ENCODE data around the gene IFNA8.

Gene IFNA8

DNA sequence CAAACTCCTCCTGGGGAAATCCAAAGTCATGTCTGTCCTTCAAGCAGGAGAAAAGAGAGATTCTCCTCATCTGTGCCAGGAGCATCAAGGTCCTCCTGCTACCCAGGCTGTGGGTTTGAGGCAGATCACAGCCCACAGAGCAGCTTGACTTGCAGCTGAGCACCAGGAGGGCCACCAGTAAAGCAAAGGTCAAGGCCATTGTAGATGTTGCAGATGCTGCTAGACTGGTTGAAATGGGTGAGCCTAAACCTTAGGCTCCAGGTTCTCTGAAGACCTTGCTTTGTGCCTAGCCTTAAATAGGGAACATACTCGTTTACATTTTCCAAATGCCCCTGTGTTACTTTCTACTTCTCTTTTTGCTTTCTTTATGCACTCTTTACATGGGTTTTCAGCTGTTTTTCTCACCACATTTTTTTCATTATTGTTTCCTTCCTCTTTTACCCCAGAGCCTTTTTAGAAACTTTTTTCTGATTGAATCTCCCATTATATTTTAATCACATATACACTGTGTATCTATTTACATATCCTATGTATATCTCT is 23.7 kb upstream of the IFNA8 start, which contains the start of gene IFNA2:
Gene IFNA2 (minus strand): TSS at position 268 of the 540 bp plus-strand sequence. CDS start 69 bp downstream, at position 199.
- POLR2A ChIA-PET = no interaction called here
- WGBS (ENCODE audit: insufficient coverage) = 0% methylated on average over 1 of the region's 1 CpG
- CTCF ChIA-PET = interaction anchor here (1.1 to 1.6 kb wide), 4 partner anchors 16 to 63 kb away, joined by 3 to 4 read pairs (median 3); no protein-coding TSS in a partner anchor

DNA sequence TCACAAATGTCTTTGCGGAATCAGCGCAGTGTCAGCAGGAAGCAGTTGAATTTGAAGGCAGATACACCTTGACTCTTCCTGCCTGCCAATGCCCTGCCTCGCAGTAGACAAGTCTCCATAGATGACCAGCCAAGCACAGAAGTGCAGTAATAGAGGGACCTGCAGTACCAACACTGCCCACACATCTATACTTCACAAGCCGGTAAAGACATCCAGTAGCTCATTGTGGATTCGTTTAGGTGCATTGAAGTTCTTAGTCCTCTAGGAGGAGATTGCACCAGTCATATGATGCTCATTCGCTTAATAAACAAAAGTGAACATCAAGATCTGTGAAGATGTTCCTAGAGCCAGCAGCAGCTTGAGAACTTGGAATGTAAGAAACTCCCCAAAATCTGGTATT is 16.6 kb upstream of the IFNA8 start:
- POLR2A ChIA-PET = no interaction called here
- 94% methylated on average over 4 of the region's 6 CpGs for WGBS (ENCODE audit: insufficient coverage)
- Histone ChIP-seq H3K27me3 (replicated peaks in 2 of 5; ENCODE audit: control insufficient read depth in 4 of 5, insufficient read depth in 5 of 5, low read length in 4 of 5) (peaks cover 0 to 22% (median 5%) of the 10 kb centered on the region in 5 experiments), H3K36me3 (ENCODE audit: control insufficient read depth in 4 of 4, insufficient read depth in 4 of 4, low read length in 3 of 4) (no peaks in the 10 kb centered on the region), H3K27ac (ENCODE audit: insufficient read depth in 1 of 2, low read depth in 1 of 2, low read length in 2 of 2, poor library complexity in 1 of 2, severe bottlenecking in 2 of 2) (no peak overlapping the region), H3K9me3 (ENCODE audit: control extremely low read depth in 1 of 5, control insufficient read depth in 4 of 5, insufficient read depth in 2 of 5, low read depth in 1 of 5, low read length in 4 of 5) (no peaks in the 10 kb centered on the region), H3K4me3 (ENCODE audit: control insufficient read depth in 1 of 7, extremely low read depth in 1 of 7, insufficient read depth in 4 of 7, low read depth in 2 of 7, low read length in 6 of 7) (no peak overlapping the region), H3K4me1 (ENCODE audit: control extremely low read depth in 1 of 4, control insufficient read depth in 4 of 4, insufficient read depth in 4 of 4, low read length in 3 of 4) (peaks cover 0 to 8% (median 6%) of the 10 kb centered on the region in 4 experiments)
- DNase-seq = peak; percentile 68 to 86 (median 75)
- CTCF ChIA-PET = interaction anchor here (0.9 to 5.9 kb wide), 13 partner anchors 8 to 156 kb away, joined by 3 to 46 read pairs (median 4); partner anchors contain the start of gene KLHL9

More for the DNA sequence above, 23.7 kb upstream of the IFNA8 start, which contains the start of gene IFNA2:
- Histone ChIP-seq H3K4me3 (ENCODE audit: control insufficient read depth in 1 of 7, extremely low read depth in 1 of 7, insufficient read depth in 4 of 7, low read depth in 2 of 7, low read length in 6 of 7) (no peak within 1 kb of the TSS), H3K27me3 (replicated peaks in 2 of 5; ENCODE audit: control insufficient read depth in 4 of 5, insufficient read depth in 5 of 5, low read length in 4 of 5) (no peaks in the 10 kb centered on the region), H3K36me3 (ENCODE audit: control insufficient read depth in 4 of 4, insufficient read depth in 4 of 4, low read length in 3 of 4) (no peaks in the 10 kb centered on the region), H3K27ac (ENCODE audit: insufficient read depth in 1 of 2, low read depth in 1 of 2, low read length in 2 of 2, poor library complexity in 1 of 2, severe bottlenecking in 2 of 2) (no peak within 1 kb of the TSS), H3K4me1 (ENCODE audit: control extremely low read depth in 1 of 4, control insufficient read depth in 4 of 4, insufficient read depth in 4 of 4, low read length in 3 of 4) (peaks cover 15 to 34% (median 23%) of the 10 kb centered on the region in 4 experiments), H3K9me3 (ENCODE audit: control extremely low read depth in 1 of 5, control insufficient read depth in 4 of 5, insufficient read depth in 2 of 5, low read depth in 1 of 5, low read length in 4 of 5) (no peaks in the 10 kb centered on the region)
- peak; percentile 43 to 89 (median 84) for DNase-seq

DNA sequence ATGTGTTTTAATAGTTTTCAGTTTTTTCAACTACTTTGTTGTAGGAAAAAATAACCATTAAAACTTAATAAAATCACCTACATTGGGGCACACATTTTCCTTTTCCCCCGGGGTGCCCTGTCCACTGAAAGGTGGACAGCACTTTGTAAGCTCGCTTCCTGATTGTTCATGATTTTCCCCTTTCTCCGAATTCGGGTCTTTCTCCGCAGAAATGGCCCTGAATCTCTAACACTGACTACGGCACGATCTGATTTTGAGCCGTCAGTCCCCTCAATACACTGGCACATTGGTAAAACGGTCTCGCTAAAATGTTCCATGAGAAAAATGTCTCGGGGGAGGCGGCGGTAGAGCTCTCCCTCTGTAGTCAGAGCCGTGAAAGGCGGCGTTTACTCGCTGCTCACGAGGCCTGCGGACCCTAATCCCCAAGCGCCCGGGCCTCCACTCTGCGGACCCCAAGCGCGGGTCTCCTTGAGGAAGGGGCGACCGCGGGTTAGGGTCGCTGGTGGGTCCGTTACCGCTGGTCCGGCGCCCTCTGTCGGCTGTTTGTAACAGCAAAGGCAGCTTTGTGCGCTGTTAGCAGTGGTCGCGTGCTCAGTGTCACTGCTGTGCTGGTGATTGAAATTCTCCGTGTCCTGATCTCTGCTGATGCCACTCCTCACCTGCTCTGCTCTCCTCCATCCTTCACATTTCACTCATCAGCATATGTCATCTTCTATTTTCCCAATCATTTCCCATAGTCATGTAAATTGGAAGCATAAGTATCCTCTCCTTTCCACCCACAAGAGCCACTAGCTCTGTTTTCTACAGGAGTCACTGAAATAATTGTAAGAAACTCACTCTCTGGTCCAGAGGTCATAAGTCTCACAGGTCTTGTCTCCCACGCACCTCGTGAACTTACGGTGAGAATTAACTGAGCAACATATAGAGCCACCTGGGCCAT is 12.9 kb upstream of the IFNA8 start:
- CTCF ChIA-PET = interaction anchor here (0.8 to 5.9 kb wide), 29 partner anchors 9 to 201 kb away, joined by 3 to 52 read pairs (median 5); partner anchors contain the start of gene KLHL9
- Histone ChIP-seq H3K27ac (ENCODE audit: insufficient read depth in 1 of 2, low read depth in 1 of 2, low read length in 2 of 2, poor library complexity in 1 of 2, severe bottlenecking in 2 of 2) (no peak overlapping the region), H3K27me3 (replicated peaks in 2 of 5; ENCODE audit: control insufficient read depth in 4 of 5, insufficient read depth in 5 of 5, low read length in 4 of 5) (peaks cover 0 to 32% (median 8%) of the 10 kb centered on the region in 5 experiments), H3K4me3 (ENCODE audit: control insufficient read depth in 1 of 7, extremely low read depth in 1 of 7, insufficient read depth in 4 of 7, low read depth in 2 of 7, low read length in 6 of 7) (peak overlapping the region; percentile 20 to 76 (median 68)), H3K9me3 (ENCODE audit: control extremely low read depth in 1 of 5, control insufficient read depth in 4 of 5, insufficient read depth in 2 of 5, low read depth in 1 of 5, low read length in 4 of 5) (no peaks in the 10 kb centered on the region), H3K4me1 (ENCODE audit: control extremely low read depth in 1 of 4, control insufficient read depth in 4 of 4, insufficient read depth in 4 of 4, low read length in 3 of 4) (peaks cover 0 to 8% (median 6%) of the 10 kb centered on the region in 4 experiments), H3K36me3 (ENCODE audit: control insufficient read depth in 4 of 4, insufficient read depth in 4 of 4, low read length in 3 of 4) (no peaks in the 10 kb centered on the region)
- WGBS (ENCODE audit: insufficient coverage) = 3% methylated on average over 37 of the region's 40 CpGs
- DNase-seq = peak; percentile 43 to 70 (median 65)
- POLR2A ChIA-PET = no interaction called here

DNA sequence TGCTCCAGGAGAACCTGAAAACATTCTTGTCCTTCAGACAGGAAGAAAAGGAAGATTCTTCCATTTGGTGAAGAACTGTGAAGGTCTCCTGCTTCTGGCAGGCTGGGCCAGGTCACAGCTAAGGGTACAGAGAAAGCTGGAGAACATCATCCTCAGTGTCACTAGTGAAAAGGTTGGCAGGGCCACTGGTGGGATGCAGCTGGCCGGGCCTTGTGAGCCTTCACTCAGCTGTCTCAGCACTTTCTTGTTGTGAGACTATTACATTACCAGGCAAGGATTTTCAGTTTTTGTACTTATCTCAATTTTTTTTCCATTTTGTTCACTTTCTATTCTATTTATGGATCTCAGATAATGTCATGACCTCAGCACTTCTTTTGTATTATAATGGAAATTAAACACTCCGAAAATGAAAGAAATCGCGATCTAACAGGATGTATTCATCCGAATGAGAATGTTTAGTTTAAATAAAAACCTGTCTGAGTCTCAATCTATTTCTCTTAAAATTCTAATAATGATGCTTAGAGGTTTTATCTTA is 9.9 kb upstream of the IFNA8 start:
- Histone ChIP-seq H3K4me1 (ENCODE audit: control extremely low read depth in 1 of 4, control insufficient read depth in 4 of 4, insufficient read depth in 4 of 4, low read length in 3 of 4) (peaks cover 0 to 19% (median 18%) of the 10 kb centered on the region in 4 experiments), H3K9me3 (ENCODE audit: control extremely low read depth in 1 of 5, control insufficient read depth in 4 of 5, insufficient read depth in 2 of 5, low read depth in 1 of 5, low read length in 4 of 5) (no peaks in the 10 kb centered on the region), H3K4me3 (ENCODE audit: control insufficient read depth in 1 of 7, extremely low read depth in 1 of 7, insufficient read depth in 4 of 7, low read depth in 2 of 7, low read length in 6 of 7) (no peak overlapping the region), H3K36me3 (ENCODE audit: control insufficient read depth in 4 of 4, insufficient read depth in 4 of 4, low read length in 3 of 4) (no peaks in the 10 kb centered on the region), H3K27me3 (replicated peaks in 2 of 5; ENCODE audit: control insufficient read depth in 4 of 5, insufficient read depth in 5 of 5, low read length in 4 of 5) (peaks cover 4 to 51% (median 18%) of the 10 kb centered on the region in 5 experiments), H3K27ac (ENCODE audit: insufficient read depth in 1 of 2, low read depth in 1 of 2, low read length in 2 of 2, poor library complexity in 1 of 2, severe bottlenecking in 2 of 2) (no peak overlapping the region)
- DNase-seq = no peak
- WGBS (ENCODE audit: insufficient coverage) = 90% methylated on average over 1 of the region's 5 CpGs
- ChIA-PET POLR2A (no interaction called here), CTCF (interaction anchor here (0.7 to 2.1 kb wide), 8 partner anchors 36 to 217 kb away, joined by 3 to 11 read pairs (median 4); partner anchors contain the start of gene KLHL9)

DNA sequence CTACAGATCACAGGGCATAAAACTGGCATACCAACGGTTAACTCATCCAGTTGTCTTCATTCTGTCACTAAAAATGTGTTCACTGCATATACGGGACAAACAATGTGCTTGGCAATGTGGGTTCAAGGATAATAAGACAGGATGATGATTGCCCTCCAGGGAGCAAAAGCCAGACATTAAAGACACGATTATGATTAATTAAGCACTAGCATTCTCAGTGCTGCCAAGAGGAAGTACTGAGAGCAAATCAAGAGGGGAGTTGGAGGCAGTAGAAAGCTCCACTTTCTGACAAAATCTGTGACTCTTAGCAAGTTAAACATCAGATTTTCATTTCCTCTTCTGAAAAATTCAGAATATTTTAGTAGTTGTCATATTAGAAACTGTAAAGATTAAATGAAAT is 9.0 kb upstream of the IFNA8 start:
- POLR2A ChIA-PET = no interaction called here
- H3K27me3 ChIP-seq (replicated peaks in 2 of 5; ENCODE audit: control insufficient read depth in 4 of 5, insufficient read depth in 5 of 5, low read length in 4 of 5) = peaks cover 4 to 56% (median 20%) of the 10 kb centered on the region in 5 experiments

DNA sequence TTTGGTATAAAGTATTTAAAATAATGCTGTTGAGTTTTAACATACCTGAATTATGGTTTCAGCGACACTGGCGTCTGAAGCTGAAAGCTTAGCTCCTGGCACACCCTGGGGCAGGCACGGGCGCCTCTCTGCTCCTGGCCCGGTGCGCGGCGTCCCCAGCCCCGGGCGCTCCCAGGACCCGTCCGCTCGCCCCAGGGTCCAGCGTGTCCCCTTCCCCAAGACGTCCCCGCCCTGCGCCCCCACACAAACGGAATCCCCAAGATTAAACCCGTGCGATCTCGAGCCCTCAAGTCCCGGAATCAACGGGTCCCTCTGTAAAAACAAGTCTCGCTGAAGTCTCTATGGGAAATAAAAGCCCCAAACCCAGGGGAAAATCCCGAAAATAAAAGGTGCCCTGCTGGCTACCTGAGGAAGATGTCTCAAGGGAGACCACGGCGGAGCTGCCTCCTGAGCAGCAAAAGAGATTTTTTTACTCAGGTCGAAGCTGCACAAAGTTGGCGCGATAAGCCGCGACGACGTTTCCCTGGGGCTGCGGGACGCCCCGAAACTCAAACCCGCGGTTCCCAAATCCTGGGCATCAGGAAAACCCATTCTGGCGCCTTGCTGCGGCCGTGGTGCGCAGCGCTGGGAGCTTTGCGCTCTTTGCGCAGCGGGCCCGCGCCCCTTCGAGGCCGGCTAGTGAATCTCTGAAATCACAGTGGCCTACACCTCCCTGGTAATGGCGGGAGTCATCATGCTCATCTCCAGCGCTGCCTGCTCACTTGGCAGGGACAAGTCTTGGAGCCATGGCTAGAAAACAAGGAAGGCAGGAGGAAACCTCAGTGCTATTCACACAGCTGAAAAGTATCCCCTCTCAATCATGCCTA is 6.3 kb upstream of the IFNA8 start:
- POLR2A ChIA-PET = no interaction called here
- 1% methylated on average over 47 of the region's 53 CpGs for WGBS (ENCODE audit: insufficient coverage)
- Histone ChIP-seq H3K27me3 (replicated peaks in 2 of 5; ENCODE audit: control insufficient read depth in 4 of 5, insufficient read depth in 5 of 5, low read length in 4 of 5) (peaks cover 4 to 44% (median 21%) of the 10 kb centered on the region in 5 experiments), H3K9me3 (ENCODE audit: control extremely low read depth in 1 of 5, control insufficient read depth in 4 of 5, insufficient read depth in 2 of 5, low read depth in 1 of 5, low read length in 4 of 5) (no peaks in the 10 kb centered on the region), H3K4me1 (ENCODE audit: control extremely low read depth in 1 of 4, control insufficient read depth in 4 of 4, insufficient read depth in 4 of 4, low read length in 3 of 4) (peaks cover 0 to 13% (median 11%) of the 10 kb centered on the region in 4 experiments), H3K4me3 (ENCODE audit: control insufficient read depth in 1 of 7, extremely low read depth in 1 of 7, insufficient read depth in 4 of 7, low read depth in 2 of 7, low read length in 6 of 7) (peak overlapping the region in 6 of 7 experiments; percentile 47 to 73 (median 61)), H3K27ac (ENCODE audit: insufficient read depth in 1 of 2, low read depth in 1 of 2, low read length in 2 of 2, poor library complexity in 1 of 2, severe bottlenecking in 2 of 2) (no peak overlapping the region), H3K36me3 (ENCODE audit: control insufficient read depth in 4 of 4, insufficient read depth in 4 of 4, low read length in 3 of 4) (no peaks in the 10 kb centered on the region)
- CTCF ChIA-PET = interaction anchor here (0.9 to 1.8 kb wide), 12 partner anchors 9 to 167 kb away, joined by 3 to 6 read pairs (median 4); partner anchors contain the start of genes IFNA14 and KLHL9
- DNase-seq = peak in 1 of 3 donors; percentile 38

More for the DNA sequence above, 9.0 kb upstream of the IFNA8 start:
- CTCF ChIA-PET = interaction anchor here (1.5 to 1.6 kb wide), 2 partner anchors 74 to 147 kb away, joined by 4 to 5 read pairs; no protein-coding TSS in a partner anchor
- Histone ChIP-seq H3K9me3 (ENCODE audit: control extremely low read depth in 1 of 5, control insufficient read depth in 4 of 5, insufficient read depth in 2 of 5, low read depth in 1 of 5, low read length in 4 of 5) (no peaks in the 10 kb centered on the region), H3K4me3 (ENCODE audit: control insufficient read depth in 1 of 7, extremely low read depth in 1 of 7, insufficient read depth in 4 of 7, low read depth in 2 of 7, low read length in 6 of 7) (no peak overlapping the region), H3K36me3 (ENCODE audit: control insufficient read depth in 4 of 4, insufficient read depth in 4 of 4, low read length in 3 of 4) (no peaks in the 10 kb centered on the region), H3K27ac (ENCODE audit: insufficient read depth in 1 of 2, low read depth in 1 of 2, low read length in 2 of 2, poor library complexity in 1 of 2, severe bottlenecking in 2 of 2) (no peak overlapping the region), H3K4me1 (ENCODE audit: control extremely low read depth in 1 of 4, control insufficient read depth in 4 of 4, insufficient read depth in 4 of 4, low read length in 3 of 4) (peaks cover 0 to 19% (median 18%) of the 10 kb centered on the region in 4 experiments)
- peak in 2 of 3 donors; percentile 51 to 63 for DNase-seq
- 80% methylated on average over 1 of the region's 3 CpGs for WGBS (ENCODE audit: insufficient coverage)

Data from common myeloid progenitor, CD34-positive (primary cell).